ENCODE measurements around the gene ABI1.
"Not testable (repeated sequence)": the region's sequence is repeated elsewhere in the genome, so short reads cannot be mapped to it uniquely, and the experiment has no call there.

ABI1 gene

DNA sequence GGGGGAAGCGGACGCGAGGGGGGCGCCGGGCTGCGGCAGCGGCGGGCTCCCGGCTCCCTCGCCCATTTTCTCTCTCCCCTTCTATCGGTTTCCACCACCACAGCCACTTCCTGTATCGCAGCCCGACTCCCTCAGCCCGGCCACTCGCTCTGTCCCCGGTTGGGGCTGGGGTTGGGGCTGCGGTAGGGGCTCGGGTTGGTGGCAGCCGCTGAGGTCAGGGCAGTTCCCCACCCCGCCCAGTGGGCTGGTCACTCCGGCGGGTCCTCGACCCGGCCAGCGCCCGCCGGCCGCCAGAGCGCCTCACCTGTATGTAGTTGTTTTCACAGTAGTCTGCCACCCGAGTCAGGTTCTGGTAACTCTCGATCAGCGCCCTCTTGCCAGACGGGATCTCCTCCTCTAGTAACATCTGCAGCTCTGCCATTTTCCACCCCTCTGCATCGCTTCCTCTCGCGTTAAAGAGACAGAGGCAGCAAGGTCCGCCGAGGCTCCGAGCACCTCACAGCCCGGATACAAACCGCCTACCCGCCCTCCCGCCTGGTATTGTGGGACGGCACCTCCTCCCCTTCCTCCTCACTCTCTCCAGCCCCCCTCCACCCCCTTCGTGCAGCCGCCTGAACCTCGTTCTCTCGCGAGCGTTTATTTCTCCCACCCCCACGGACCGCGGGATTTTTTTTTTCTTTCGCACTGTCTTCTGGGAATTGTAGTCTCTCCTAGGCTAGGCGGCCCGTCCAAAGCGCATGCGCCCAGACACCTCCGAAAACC, at the start of gene ABI1:
Gene ABI1 (minus strand): TSS at position 516 of the 762 bp plus-strand sequence. CDS start 95 bp downstream, at position 421.
- in situ Hi-C loops (cut with HindIII; ENCODE audit: low sequenced_read_pairs): loop anchor here (5.0 kb wide), 1 partner anchor 123 kb away; no protein-coding TSS in a partner anchor

DNA sequence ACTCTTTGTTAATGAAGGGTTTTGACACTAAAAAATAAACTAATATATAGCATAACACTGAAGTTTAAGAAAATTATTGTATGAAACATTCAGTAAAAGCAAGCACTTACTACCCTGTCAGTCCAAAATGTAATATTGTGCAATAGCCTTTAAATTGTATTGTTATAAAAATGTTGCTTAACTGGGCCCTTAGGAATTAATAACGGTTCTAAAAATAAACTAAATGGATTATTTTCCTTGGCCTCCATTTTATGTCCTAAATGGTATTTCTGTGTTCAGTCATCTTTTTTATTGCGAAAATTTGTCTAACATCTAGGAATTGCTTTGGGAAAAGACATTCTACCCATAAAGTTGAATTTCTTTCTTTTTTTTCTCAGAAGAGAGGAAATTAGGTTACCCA, 49.0 kb upstream of the ABI1 start:
- in situ Hi-C loops (cut with HindIII; ENCODE audit: low sequenced_read_pairs): no loop called here

DNA sequence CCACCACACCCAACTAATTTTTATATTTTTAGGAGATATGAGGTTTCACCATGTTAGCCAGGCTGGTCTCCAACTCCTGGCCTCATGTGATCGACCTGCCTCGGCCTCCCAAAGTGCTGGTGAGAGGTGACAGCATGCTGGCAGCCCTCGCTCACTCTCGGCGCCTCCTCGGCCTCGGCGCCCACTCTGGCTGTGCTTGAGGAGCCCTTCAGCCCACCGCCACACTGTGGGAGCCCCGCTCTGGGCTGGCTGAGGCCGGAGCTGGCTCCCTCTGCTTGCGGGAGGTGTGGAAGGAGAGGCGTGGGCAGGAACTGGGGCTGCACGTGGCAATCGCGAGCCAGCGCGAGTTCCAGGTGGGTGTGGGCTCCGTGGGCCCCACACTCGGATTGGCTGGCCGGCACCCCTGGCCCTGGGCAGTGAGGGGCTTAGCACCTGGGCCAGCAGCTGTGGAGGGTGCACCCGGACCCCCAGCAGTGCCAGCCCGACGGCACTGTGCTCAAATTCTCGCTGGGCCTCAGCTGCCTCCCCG, 44.6 kb upstream of the ABI1 start:
- in situ Hi-C loops (cut with HindIII; ENCODE audit: low sequenced_read_pairs): not testable (repeated sequence)

DNA sequence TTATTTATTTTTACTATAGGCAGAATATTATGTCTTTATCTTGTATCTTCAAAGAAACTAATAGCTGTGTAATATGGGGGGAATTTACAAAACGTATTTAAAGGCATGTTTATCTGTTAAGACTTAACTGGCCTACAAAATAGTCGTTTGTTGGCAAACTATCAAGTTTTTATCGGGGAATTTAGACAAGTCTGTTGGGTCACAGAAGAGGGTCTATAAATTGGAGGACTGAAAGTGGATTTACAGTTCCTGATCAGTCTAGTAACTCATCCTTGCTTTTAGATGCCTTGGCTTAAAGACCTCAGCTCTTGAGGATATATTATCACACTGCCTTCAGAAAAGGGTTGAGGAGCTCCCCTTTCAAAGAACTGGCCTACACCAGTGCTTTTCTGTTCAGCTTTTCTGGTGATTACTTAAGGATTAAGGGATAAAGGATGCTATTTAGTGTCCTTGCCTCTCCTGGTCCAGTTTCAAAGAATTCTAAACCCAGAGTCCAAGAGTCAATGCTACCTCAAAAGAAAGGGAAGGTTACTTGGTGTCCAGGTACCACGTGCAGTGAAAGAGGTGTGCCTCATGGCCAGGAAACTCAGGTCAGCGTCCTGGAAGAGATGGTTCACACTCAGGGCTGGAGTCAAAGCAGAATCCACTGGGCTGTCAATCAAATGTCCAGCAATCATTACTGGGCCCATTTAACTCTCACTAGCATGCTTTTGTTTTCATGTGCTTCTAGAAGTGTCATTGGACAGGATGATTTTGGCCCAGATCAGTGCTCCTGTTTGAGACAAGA, 42.9 kb upstream of the ABI1 start:
- in situ Hi-C loops (cut with HindIII; ENCODE audit: low sequenced_read_pairs): no loop called here

DNA sequence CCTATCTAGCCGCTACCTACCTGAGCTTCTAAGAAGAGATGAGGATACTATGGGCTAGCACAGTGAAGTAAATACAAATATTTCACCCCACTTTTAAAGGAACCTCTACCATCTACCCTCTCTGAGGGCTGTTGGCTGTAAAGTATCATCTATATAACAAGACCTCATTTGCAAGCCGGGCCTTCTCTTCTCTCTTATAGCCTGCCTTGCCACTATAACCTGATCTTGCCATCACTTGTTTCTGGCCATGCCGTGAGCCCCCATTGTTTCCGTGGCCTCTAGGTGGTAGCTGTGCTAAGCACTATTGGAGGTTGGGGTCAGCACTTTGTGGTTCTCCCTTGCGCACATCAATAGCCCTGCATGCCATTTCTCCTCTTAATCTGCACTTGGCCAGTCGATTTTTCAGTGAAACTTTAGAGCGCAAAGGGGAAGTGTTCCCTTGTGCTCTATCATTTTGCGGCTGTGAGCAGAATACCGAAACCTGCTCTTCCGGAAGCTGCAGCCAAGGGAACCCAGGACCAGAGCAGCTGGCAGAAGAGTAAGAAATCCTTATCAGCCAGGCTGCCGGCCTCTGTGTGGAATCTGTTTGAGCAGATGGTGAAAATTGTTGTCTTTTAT, 31.7 kb upstream of the ABI1 start:
- in situ Hi-C loops (cut with HindIII; ENCODE audit: low sequenced_read_pairs): not testable (repeated sequence)

DNA sequence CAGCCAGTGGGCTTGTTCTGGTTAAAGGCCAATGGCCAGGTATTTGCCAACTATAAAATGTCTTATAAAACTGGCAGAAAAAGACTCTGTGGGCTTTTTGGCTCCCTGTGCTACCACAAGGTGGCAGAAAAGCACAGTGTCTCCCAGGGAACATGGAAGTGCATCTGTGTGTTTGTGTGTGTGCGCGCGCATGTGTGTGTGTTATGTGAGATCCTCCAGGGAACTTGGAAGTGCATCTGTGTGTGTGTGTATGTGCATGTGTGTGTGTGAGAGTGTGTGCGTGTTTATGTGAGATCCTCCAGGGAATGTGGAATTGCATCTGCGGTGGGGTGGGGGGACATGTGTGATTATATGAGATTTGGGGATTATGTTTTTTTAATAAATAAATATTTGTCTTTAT, 30.2 kb upstream of the ABI1 start:
- in situ Hi-C loops (cut with HindIII; ENCODE audit: low sequenced_read_pairs): no loop called here

DNA sequence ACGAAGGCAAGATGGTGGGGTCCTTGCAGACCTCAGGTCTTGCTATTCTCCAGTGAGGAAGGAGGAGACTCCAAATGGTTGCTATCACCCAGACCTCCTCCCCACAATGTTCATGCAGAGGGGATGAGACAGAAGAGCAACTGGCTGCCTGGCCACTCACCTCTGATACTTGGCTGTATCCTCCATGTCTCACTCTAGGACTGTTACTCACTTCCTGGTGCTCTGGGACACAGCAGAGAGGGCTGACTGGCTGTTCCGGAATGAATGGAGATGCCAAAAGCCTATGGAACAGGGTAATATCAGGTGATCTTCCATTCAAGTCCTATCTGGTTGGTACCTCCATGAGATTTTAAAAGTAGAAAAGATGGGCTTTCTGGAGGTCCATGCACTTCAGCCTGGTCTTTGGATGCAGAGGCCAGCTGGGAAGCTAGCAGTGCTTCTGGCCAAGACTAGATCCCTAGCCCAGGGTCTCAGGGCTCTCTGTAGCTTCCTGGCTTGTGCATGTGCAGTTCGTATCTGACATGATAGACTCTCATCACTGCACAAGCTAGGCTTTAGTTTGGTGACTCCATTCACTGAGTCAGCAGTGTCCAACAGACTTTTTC, 27.0 kb upstream of the ABI1 start:
- in situ Hi-C loops (cut with HindIII; ENCODE audit: low sequenced_read_pairs): no loop called here

DNA sequence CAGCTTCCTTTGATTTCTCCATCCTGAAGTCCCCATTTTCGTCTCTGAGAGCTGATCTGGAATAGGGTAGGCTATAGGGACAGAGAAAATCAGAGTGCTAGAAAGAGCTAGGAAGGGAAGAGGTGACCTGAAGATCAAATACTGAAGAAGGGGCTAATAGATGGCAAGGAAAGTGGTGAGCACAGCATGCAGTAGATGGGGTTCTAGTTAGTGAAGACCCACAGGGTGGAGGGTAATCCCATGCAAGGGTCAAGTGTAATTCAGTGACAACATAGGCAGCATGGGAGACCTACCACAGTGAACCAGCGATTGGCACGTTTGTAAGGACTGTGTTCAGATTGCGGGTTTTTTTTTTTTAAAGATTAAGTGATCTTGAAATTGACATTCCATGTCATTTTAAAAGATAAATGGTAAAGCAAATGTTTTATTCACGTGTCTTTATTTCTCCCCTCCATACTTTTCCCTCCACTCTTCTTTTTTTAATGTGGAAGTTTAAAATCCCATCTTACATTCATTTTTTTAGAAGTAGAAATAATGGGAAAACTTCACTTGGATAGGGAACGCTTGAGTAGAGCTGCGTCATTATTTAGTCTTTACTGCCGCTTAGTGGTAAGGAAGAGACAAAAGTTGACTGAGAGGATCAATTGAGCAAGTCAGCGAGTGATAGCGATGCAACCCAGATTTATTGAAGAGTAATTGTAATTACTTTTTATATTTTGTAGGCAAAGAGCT, 21.0 kb upstream of the ABI1 start:
- in situ Hi-C loops (cut with HindIII; ENCODE audit: low sequenced_read_pairs): loop anchor here (5.0 kb wide), 1 partner anchor 39 kb away; no protein-coding TSS in a partner anchor

DNA sequence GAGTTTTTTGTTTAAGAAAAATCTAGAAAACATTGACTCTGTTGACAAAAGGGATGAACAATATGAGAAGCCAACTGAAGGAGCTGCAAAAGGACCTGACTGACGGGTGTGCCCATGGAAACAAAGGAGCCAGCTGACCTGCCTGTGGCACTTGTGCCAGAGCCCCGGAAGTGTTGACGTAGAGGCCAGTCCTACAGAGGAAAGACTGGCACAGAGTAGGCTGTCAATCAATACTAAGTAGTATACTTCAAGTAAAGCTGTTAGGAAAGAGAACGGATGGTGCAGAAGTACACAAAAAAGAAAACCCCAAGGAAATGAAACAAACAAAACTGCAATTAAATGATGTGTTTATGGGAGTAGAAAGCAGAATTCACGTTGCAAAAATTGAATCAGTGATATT, 19.0 kb upstream of the ABI1 start:
- in situ Hi-C loops (cut with HindIII; ENCODE audit: low sequenced_read_pairs): loop anchor here (5.0 kb wide), 1 partner anchor 37 kb away; no protein-coding TSS in a partner anchor

DNA sequence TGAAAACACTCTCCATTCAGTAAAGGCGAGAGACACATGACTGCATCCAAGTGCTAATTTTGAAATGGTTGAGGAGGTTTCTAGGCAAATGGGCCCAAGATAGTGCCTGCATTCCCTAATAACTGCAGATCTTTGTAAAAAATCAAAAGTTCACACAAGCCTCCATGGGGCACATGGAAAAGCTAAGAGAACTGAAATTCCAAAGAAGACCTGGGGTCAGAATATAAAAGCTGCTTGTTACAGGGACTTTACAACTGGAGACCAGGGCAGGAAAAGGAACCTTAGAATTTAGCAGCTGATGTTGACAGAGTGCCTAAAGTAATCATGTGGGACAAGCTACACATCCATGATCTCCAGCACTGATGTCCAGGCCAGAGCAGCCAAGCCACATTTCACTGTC, 10.0 kb upstream of the ABI1 start:
- in situ Hi-C loops (cut with HindIII; ENCODE audit: low sequenced_read_pairs): no loop called here

DNA sequence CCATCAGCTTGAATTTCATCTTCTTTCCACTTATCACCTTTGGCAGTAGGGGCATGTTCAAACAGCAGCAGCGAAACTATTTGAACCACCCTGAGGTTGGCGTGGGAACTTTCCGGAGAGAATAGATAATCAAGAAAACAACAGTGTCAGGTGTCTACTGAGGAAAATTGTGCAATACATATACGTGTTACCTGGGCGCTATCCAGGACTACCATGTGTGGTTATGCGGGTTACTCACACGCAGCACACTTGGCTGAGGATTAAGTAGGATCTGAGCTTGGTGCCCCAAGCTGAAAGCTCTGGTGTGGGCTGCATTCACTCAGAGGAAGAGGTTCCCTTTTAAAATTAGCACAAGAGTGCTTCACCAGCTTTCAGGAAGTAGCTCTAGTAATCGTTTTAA, 8.8 kb upstream of the ABI1 start:
- in situ Hi-C loops (cut with HindIII; ENCODE audit: low sequenced_read_pairs): no loop called here

DNA sequence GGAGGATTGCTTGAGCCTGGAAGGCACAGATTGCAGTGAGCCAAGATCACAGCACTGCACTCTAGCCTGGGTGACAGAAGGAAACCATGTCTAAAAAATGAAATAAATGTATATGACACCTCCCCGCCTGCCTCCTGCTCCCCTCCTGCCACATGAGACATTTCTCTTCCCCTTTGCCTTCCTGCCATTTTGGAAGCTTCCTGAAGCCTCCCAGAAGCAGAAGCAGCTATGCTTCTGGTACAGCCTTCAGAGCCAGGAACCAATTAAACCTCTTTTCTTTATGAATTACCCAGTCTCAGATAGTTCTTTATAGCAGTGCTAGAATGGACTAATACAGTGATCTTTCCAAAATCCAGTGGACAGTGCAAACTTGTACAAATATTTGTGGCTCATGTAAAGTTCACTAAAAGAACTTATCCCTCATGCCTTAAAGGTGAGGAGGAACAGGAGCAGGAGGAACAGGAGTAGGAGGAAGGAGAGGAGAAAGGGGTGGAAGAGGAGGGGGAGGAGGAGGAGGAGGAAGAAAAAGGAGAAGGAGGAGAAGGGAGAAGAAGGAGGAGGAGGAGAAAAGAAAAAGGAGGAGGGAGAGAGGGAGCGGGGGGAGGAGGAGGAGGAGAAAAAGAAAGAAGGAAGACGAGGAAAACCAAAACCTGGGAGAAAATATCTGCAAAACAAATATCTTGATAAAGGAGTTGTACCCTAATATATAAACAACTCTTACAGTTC, 2.8 kb upstream of the ABI1 start:
- in situ Hi-C loops (cut with HindIII; ENCODE audit: low sequenced_read_pairs): loop anchor here (5.0 kb wide), 1 partner anchor 126 kb away; no protein-coding TSS in a partner anchor

DNA sequence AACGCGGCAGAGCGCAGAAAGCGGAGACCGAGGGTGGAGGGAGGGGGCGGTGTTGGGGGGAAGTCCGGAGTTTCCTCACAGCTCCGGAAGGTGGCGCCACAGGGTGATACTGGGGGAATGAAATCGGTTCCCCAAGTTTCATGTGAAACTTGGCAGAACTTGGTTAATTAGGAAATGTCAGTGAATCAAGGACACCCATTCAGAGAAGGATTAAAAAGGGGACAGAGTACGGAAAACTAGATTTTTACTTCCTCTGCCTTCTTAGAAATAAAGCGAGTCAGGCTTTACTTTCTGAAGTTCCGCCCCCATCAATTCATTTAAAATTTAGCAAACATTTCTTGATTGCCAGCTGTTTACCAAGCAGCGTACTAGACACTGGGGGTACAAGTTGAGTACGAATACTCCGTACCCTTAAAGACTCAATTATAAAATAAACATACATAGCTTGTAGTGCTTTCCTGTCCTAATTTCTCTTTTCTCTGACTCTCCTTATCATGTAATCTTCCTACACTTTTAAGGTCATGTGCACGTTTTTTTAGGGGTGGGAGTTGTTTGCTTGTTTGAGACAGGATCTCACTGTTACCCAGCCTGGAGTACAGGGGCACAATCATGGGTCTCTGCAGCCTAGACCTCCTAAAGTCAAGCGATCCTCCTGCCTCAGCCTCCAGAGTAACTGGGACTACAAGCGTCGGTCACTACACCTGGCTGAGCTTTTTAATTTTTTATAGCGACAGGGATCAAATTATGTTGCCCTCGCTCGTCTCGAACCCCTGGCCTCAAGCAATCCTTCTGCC, 644 bp upstream of the ABI1 start:
- in situ Hi-C loops (cut with HindIII; ENCODE audit: low sequenced_read_pairs): loop anchor here (5.0 kb wide), 1 partner anchor 124 kb away; no protein-coding TSS in a partner anchor

DNA sequence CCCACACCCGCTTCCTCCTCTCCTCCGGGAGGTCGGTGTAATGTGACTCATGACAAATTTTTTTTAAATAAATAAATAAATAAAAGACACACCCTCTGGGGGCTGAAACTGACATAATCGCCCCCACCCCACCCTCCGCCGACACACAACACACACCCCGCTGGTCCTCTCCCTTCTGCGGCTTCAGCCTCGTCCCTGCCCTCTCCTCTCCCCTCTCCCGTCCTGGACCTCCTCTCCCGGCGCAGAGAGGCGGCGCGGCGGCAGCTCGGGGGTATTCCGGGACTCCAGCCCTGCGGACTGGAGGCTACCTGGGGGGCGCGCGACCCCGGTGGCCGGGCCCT, 686 bp downstream of the ABI1 start:
- in situ Hi-C loops (cut with HindIII; ENCODE audit: low sequenced_read_pairs): loop anchor here (5.0 kb wide), 1 partner anchor 123 kb away; no protein-coding TSS in a partner anchor

DNA sequence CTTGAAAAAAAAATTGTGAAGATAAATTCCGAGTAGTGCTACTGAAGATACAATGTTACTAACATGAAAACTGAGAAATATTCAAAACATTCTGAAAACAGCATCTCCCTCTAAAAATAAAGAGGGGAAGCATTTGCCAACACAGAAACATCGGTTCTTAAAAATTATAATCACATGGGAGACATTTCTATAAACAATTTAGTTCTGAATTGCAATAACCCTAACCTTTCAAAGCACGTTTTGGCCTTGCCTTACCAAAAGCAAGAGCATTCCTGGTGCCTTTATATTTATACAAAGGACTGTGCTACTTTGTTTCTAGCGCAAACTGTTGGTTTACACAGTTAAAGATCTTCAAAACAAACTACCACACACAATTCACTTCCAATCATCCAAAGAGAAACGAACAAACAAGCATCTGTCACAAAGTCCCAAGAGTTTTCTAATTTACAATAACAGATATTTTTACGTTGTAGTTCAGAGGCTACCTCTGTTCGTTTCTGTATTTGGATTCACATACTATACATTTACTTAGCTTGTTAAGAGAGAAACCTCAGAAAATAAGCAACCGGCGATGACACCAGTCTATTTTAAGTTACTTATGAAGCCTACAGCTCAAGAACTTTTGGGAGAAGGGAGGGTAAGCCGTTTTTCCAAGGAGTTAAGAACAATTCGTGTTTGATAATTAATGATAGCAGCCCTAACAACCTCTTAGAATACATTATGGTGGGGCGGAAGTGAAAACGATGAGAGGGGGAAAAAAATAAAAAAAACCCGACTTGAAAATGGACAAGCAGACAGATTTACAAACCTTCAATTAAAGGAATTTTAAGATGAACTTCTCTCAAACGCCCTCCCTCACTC, 1.3 kb downstream of the ABI1 start:
- in situ Hi-C loops (cut with HindIII; ENCODE audit: low sequenced_read_pairs): loop anchor here (5.0 kb wide), 1 partner anchor 122 kb away; no protein-coding TSS in a partner anchor

DNA sequence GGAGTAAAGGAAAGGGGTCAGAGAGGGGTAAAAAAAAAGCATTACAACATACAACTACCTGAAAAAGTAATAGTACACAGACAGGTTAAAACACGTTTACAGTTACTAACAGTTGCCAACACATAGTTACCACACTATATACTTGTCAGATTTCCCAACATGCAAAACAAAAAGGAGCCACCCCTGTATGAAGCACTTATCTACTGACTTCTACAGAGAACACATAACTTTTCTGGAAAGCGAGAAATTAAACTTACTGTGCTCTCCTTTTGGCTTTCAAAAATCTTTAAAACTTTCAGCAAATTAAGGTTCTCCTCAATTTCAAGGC, 2.1 kb downstream of the ABI1 start:
- in situ Hi-C loops (cut with HindIII; ENCODE audit: low sequenced_read_pairs): no loop called here

DNA sequence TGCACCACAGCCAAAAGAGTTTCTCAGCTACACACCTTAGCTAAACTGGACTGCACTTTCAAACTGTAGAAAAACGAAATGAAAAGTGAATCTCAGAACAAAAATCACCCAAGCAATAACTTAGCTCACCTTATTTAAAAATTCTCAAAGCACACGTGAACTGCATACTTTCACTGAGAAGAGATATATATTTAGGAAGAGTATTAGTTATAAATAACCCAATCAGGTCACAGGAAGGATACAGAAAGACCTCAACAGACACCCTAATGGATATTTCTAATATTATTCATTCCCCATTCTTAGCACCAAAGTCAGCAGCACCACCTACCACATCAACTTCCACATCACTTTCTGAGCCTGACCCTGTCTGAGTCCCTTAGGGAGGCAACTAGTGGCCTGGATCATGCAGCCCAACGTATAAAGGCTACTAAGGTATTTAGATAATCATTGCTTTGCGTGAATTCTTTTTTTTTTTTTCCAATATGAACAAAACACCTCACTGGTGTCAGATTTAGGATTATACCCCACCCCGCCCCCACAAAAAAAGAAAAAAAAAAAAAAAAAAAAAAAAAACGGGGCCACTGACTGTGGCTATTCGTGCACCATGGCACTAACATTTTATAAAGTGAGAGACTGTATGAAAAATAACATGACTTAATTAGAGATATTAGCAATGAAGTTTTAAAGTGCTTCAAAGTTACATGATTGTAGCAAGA, 2.6 kb downstream of the ABI1 start:
- in situ Hi-C loops (cut with HindIII; ENCODE audit: low sequenced_read_pairs): no loop called here
